Ammon's horn (tissue), 1 donor: Measurements from ENCODE around the gene FOXQ1.
"Not testable (repeated sequence)": the region's sequence is repeated elsewhere in the genome, so short reads cannot be mapped to it uniquely, and the experiment has no call there.

Source experiments
- DNase-seq: peaks from one replicate; pipeline ENCODE4 v3.0.0-alpha.2; 2016; ENCODE audit warnings: low spot score

Gene FOXQ1

GRCh38 chr6:1290805-1291204, 21.1 kb upstream of the FOXQ1 start:
- no peak for DNase-seq

GRCh38 chr6:1291381-1291780, 20.5 kb upstream of the FOXQ1 start:
- no peak for DNase-seq

GRCh38 chr6:1295420-1295819, 16.5 kb upstream of the FOXQ1 start:
- DNase-seq = no peak

- no peak for DNase-seq
Measured at GRCh38 chr6:1296079-1296478, 15.8 kb upstream of the FOXQ1 start.

GRCh38 chr6:1296542-1296941, 15.4 kb upstream of the FOXQ1 start:
- DNase-seq = no peak

GRCh38 chr6:1297746-1298145, 14.2 kb upstream of the FOXQ1 start:
- no peak for DNase-seq

- DNase-seq = no peak
Measured at GRCh38 chr6:1298768-1299167, 13.1 kb upstream of the FOXQ1 start.

GRCh38 chr6:1306133-1306532, 5.8 kb upstream of the FOXQ1 start:
- no peak for DNase-seq

GRCh38 chr6:1309366-1309765, 2.5 kb upstream of the FOXQ1 start:
- no peak for DNase-seq

- no peak for DNase-seq
Measured at GRCh38 chr6:1310628-1311399, 1.1 kb upstream of the FOXQ1 start.

GRCh38 chr6:1312203-1312472, 240 bp downstream of the FOXQ1 start:
- no peak for DNase-seq

GRCh38 chr6:1312473-1313367, 822 bp downstream of the FOXQ1 start:
- DNase-seq = no peak

- DNase-seq = no peak
Measured at GRCh38 chr6:1313384-1313766, 1.5 kb downstream of the FOXQ1 start.

- DNase-seq = no peak
Measured at GRCh38 chr6:1313767-1314503, 2.0 kb downstream of the FOXQ1 start.

- DNase-seq = no peak
Measured at GRCh38 chr6:1314617-1315016, 2.7 kb downstream of the FOXQ1 start.

- no peak for DNase-seq
Measured at GRCh38 chr6:1315201-1315559, 3.3 kb downstream of the FOXQ1 start.

GRCh38 chr6:1315560-1316386, 3.9 kb downstream of the FOXQ1 start:
- no peak for DNase-seq

GRCh38 chr6:1316489-1316971, 4.6 kb downstream of the FOXQ1 start:
- no peak for DNase-seq

GRCh38 chr6:1317302-1317815, 5.5 kb downstream of the FOXQ1 start:
- no peak for DNase-seq

- no peak for DNase-seq
Measured at GRCh38 chr6:1318036-1318435, 6.1 kb downstream of the FOXQ1 start.

- not testable (repeated sequence) for DNase-seq
Measured at GRCh38 chr6:1318584-1318983, 6.7 kb downstream of the FOXQ1 start.

GRCh38 chr6:1321738-1322137, 9.8 kb downstream of the FOXQ1 start:
- no peak for DNase-seq
